Hematopoietic multipotent progenitor cell treated with erythropoietin and hydrocortisone succinate and interleukin-3 and kit ligand, for 6 days (in vitro differentiated cells): ENCODE measurements around the gene AGAP6.
A peak's percentile ranks its signal among the peaks of the same experiment; 100 is the strongest.
"Not testable (repeated sequence)": the region's sequence is repeated elsewhere in the genome, so short reads cannot be mapped to it uniquely, and the experiment has no call there.

Source experiments
- DNase-seq: peaks from one replicate; pipeline ENCODE4 v3.0.0-alpha.2; 2015

Gene AGAP6

GRCh38 chr10:49988376-49988775 lies at the start of gene AGAP6:
AGAP6 (plus strand) TSS chr10:49988406; CDS start chr10:49988716, 310 bp downstream.
- DNase-seq: not testable (repeated sequence)

- peak; percentile 86 for DNase-seq
These were observed 46.5 kb upstream of the AGAP6 start, which contains the start of the genes PARG and TIMM23B for GRCh38 chr10:49941447-49942338. PARG (minus strand) TSS chr10:49942027; CDS start chr10:49941725, 302 bp downstream. TIMM23B (plus strand) TSS chr10:49942053; CDS start chr10:49942195, 142 bp downstream.

GRCh38 chr10:49942339-49942705 lies 45.9 kb upstream of the AGAP6 start:
- DNase-seq: peak; percentile 23

- peak; percentile 22 for DNase-seq
These were observed 44.6 kb upstream of the AGAP6 start for GRCh38 chr10:49943607-49944006.

- not testable (repeated sequence) for DNase-seq
These were observed 40.1 kb upstream of the AGAP6 start for GRCh38 chr10:49948142-49948541.

DNA sequence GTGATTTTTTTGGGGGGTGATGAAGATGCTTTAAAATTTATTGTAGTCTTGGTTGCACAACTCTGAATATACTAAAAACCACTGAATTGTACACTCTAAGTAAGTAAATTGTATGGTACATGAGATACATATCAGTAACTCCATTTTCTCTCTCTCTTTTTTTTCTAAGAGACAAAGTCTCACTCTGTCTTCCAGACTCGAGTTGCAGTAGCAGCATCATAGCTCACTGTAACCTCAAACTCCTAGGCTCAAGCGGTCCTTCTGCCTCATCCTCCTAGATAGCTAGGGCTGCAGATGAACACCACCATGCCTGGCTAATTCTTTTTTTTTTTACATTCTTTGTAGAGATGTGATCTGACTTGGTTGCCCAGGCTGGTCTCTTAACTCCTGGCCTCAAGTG lies 39.5 kb upstream of the AGAP6 start:
- DNase-seq: not testable (repeated sequence)

DNA sequence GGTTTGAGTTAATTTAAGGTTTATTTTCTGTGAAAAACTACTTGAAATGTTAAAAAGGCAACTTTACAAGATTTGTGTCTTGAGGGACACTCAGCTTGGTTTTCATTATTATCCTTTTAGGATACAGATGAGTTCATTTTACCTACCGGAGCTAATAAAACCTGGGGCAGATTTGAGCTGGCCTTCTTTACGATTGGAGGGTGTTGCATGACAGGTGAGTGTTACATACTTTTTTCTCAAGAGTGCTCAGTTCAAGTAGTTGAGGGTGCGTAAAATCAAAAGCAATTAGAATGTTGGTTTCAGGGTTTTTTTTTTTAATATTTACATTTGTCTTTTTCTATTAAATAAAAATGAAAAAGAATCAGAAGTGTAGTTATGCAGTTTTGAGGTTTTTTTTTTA lies 36.2 kb upstream of the AGAP6 start:
- DNase-seq: not testable (repeated sequence)

- DNase-seq: peak; percentile 12
These were observed 35.1 kb upstream of the AGAP6 start for GRCh38 chr10:49953122-49953521.

GRCh38 chr10:49970331-49970857 lies 17.8 kb upstream of the AGAP6 start:
- not testable (repeated sequence) for DNase-seq

GRCh38 chr10:49971466-49971865 lies 16.7 kb upstream of the AGAP6 start:
- DNase-seq: not testable (repeated sequence)

- DNase-seq: not testable (repeated sequence)
These were observed 16.1 kb upstream of the AGAP6 start for GRCh38 chr10:49972094-49972493.

- not testable (repeated sequence) for DNase-seq
These were observed 10.4 kb upstream of the AGAP6 start for GRCh38 chr10:49977756-49978155.

- DNase-seq: peak; percentile 4
These were observed 999 bp upstream of the AGAP6 start for GRCh38 chr10:49987207-49987606.

GRCh38 chr10:49995321-49995720 lies 7.1 kb downstream of the AGAP6 start:
- DNase-seq: not testable (repeated sequence)

DNA sequence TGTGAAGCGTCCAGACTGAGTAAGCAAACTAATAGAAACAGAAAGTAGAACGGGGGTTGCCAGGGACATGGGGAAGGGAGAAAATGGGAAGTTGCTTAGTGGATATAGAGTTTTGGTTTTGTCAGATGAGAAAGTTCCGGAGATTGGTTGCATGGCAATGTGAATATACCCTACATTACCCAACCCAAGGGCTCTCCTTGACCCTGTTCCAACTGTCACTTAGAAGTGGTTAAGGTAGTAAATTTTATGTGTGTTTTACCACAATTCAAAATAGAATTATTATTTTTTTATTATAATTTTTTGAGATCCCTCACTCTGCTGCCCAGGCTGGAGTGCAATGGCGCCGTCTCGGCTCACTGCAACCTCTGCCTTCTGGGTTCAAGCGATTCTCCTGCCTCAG lies 25.8 kb downstream of the AGAP6 start:
- not testable (repeated sequence) for DNase-seq

- DNase-seq: not testable (repeated sequence)
These were observed 27.5 kb downstream of the AGAP6 start for GRCh38 chr10:50015596-50016220.

- DNase-seq: not testable (repeated sequence)
These were observed 28.7 kb downstream of the AGAP6 start for GRCh38 chr10:50016926-50017325.

- not testable (repeated sequence) for DNase-seq
These were observed 29.4 kb downstream of the AGAP6 start for GRCh38 chr10:50017646-50018045.

DNA sequence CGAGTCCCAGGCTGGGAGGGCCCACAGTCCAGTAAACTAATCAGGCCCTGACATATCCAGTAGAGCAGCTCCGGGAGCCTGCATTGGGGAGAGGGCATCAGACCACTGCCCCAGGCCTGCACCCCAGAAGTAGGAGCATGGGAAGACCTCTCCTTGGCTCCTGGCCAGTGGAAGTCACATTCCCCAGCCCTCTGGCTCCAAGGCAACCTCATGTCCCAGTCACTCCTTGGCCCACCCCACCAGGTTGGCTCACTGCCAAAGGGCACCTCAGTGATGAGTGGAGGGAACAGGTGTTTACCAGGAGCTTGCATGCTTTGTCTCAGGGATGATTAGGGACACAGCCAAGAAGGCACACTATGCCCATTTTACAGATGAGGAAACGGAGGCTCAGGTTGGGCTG lies 31.1 kb downstream of the AGAP6 start:
- DNase-seq: not testable (repeated sequence)

DNA sequence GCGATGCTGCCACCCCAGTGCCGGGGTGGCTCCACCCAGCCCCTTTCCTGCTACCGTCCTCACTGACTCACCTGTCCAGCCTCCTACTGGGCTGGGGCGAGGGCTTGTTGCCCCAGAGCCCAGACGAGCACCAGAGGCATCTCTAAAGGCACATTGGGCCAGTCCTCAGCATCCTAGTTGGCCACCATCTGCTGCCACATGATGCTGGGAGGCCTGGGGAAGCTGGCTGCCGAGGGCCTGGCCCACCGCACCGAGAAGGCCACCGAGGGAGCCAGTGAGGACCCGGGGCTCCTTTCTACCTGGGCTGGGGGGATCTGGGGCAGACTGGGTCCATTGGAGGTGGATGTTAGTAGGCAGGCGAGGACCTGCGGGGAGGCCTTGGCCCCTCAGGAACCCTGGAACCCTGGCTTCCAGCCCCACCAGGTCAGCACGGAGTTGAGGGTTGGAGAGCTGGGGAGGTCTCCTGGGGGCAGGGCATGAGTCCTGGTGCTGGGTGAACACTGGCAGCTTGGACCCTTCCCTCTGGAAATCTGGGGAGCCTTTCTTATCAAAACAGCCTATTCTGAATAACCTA lies 32.3 kb downstream of the AGAP6 start:
- DNase-seq: not testable (repeated sequence)

- no peak for DNase-seq
These were observed 33.4 kb downstream of the AGAP6 start for GRCh38 chr10:50021646-50022045.

DNA sequence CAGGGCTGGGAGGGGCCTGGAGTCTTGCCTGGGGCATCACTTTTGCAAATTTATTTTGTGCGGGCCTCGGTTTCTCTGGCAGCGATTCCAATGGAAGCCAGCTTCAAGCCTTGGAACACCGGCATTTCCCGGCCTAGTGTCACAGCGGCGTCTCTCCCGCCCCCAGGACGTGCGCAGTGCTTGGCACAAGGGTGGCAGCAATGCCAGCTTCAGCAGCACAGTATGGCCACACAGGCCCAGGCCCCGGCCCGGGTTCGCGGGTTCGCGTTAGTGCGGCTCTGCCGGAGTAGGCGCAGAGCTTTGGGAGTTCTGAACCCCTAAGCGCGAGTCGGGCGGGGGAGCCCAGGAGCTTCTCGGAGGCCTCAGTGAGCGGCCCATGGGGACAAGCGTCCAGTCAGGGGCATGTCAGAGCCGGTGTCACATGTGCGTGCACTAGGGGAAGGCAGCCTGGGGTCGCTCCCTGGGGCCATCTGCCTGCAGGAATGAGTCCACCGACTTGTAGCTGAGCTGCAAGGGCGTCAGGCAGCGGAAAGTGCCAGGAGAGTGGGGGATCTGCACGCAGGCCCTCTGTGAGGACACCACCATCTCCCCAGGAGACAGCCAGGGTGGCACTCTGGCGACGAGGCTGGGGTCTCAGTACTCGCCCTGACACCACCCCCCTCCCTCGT lies 36.6 kb downstream of the AGAP6 start:
- DNase-seq: not testable (repeated sequence)

- DNase-seq: no peak
These were observed 37.4 kb downstream of the AGAP6 start for GRCh38 chr10:50025627-50026026.
